K562 (cell line): ENCODE data around the gene LRP6. TPM values are rescaled to one million over a fixed set of nuclear protein-coding genes. Genes with fewer than 3 reads are reported as not detected.

Source experiments
- ATAC-seq: fragments of 200-7000 bp; cut with Tn5 transposase; 3 replicates; pipeline ENCODE4 v1.9.1; 2020; ENCODE audit warnings: moderate library complexity
- BruUV-seq: library from RNA; stranded (reverse); fragments of 400-500 nt; replicated peaks from 2 replicates; lab custom pipeline; 2021; lab: Mats Ljungman, UMichigan
- CTCF ChIA-PET: fragments of 300-600 bp; formaldehyde crosslinking; extraction: SDS; loops from one replicate; lab custom pipeline; 2021; ENCODE audit warnings: low intra/inter-chr PET ratio; lab: Yijun Ruan, JAX
- POLR2A ChIA-PET: fragments of 300-600, 350-650 bp; sonication (Branson Sonifier 250); formaldehyde crosslinking; extraction: SDS; loops from one replicate; lab custom pipeline; 2021; ENCODE audit warnings: antibody characterized with exemption, inconsistent platforms; lab: Yijun Ruan, JAX
- DNase-seq, 4 experiments: peaks; one replicate each; pipeline versions ENCODE4 v3.0.0 to v3.0.0-alpha.2; 2011 to 2018; ENCODE audit warnings: low spot score in 3 of 4, mixed read lengths in 3 of 4; ENCODE audit errors: extremely low read depth in 1 of 4
- FAIRE-seq: peaks from 2 replicates; lab custom pipeline; 2011; peaks lifted over from hg19 to GRCh38; lab: Jason Lieb, UNC
- H2AFZ ChIP-seq: 2 replicates; pipeline ENCODE4 v1.6.0; 2011; ENCODE audit warnings: low read depth, low read length, control low read depth, inconsistent platforms
- H3K27ac ChIP-seq: fragments of 200-600 bp; 3 replicates; pipeline ENCODE4 v1.8.0; 2011; ENCODE audit warnings: low read depth, mild to moderate bottlenecking, control low read depth, inconsistent platforms, low read length, moderate library complexity, mixed read lengths; ENCODE audit errors: extremely low read depth
- H3K27me3 ChIP-seq, 2 experiments: fragments of 300-600 bp in 1 of 2; 2 replicates in 1 of 2; 3 replicates in 1 of 2; pipeline versions ENCODE4 v1.6.0 to v1.8.0; 2011; ENCODE audit warnings: inconsistent platforms in 2 of 2, low read length in 2 of 2, mild to moderate bottlenecking in 1 of 2, mixed read lengths in 1 of 2, moderate library complexity in 1 of 2; ENCODE audit not compliant: control insufficient read depth in 2 of 2, insufficient read depth in 2 of 2
- H3K36me3 ChIP-seq: fragments of 300-600 bp; 3 replicates; pipeline ENCODE4 v1.8.0; 2011; ENCODE audit warnings: mild to moderate bottlenecking, low read length, inconsistent platforms; ENCODE audit not compliant: control insufficient read depth, insufficient read depth
- H3K4me1 ChIP-seq, 2 experiments: fragments of 200-600 bp in 1 of 2; replicated peaks in 1 of 2; 2 replicates in 1 of 2; 3 replicates in 1 of 2; pipeline versions ENCODE4 v1.5.1 to v1.8.0; 2011; ENCODE audit warnings: inconsistent platforms in 2 of 2, low read length in 2 of 2, mild to moderate bottlenecking in 1 of 2, mixed read lengths in 1 of 2, moderate library complexity in 1 of 2; ENCODE audit not compliant: control insufficient read depth in 2 of 2, insufficient read depth in 2 of 2
- H3K4me2 ChIP-seq: 2 replicates; pipeline ENCODE4 v1.6.1; 2011; ENCODE audit warnings: low read length, control low read depth, inconsistent platforms, mixed read lengths; ENCODE audit not compliant: insufficient read depth
- H3K4me3 ChIP-seq: fragments of 200-600 bp; sonication (generic), shearing (Covaris generic); 2 replicates; pipeline ENCODE4 v1.5.1; 2016; ENCODE audit warnings: control low read depth, inconsistent platforms
- H3K79me2 ChIP-seq: fragments of 200-600 bp; 3 replicates; pipeline ENCODE4 v1.8.0; 2011; ENCODE audit warnings: low read length, inconsistent platforms; ENCODE audit not compliant: control insufficient read depth, insufficient read depth
- H3K9ac ChIP-seq, 2 experiments: 2 replicates each; pipeline versions ENCODE4 v1.6.0 to v1.6.1; 2011; ENCODE audit warnings: low read depth in 2 of 2, low read length in 2 of 2, control low read depth in 1 of 2, inconsistent platforms in 1 of 2, mild to moderate bottlenecking in 1 of 2, mixed read lengths in 1 of 2; ENCODE audit not compliant: insufficient read depth in 1 of 2
- H3K9me1 ChIP-seq: one replicate; pipeline ENCODE4 v1.6.0; 2011; ENCODE audit warnings: inconsistent platforms, mild to moderate bottlenecking, low read length, moderate library complexity; ENCODE audit not compliant: control insufficient read depth, insufficient read depth
- H3K9me3 ChIP-seq: replicated peaks from 2 replicates; pipeline ENCODE4 v1.5.1; 2011; ENCODE audit warnings: low read depth, low read length, inconsistent platforms; ENCODE audit not compliant: control insufficient read depth, insufficient read depth
- H4K20me1 ChIP-seq: replicated peaks from 2 replicates; pipeline ENCODE4 v1.6.1; 2011; ENCODE audit warnings: low read length, inconsistent platforms, mixed read lengths; ENCODE audit not compliant: control insufficient read depth, insufficient read depth
- C11orf30 ChIP-seq: fragments of 450-650 bp; IDR thresholded peaks from 2 replicates; pipeline ENCODE4 v1.6.1; 2016; ENCODE audit warnings: low read depth, mild to moderate bottlenecking
- CSDE1 ChIP-seq, 2 experiments: fragments of 450-650 bp; IDR thresholded peaks; 2 replicates each; pipeline ENCODE4 v1.6.1; 2016; ENCODE audit warnings: mild to moderate bottlenecking in 1 of 2
- E2F3 ChIP-seq: fragments of 250-450 bp; sonication (Bioruptor Pico); IDR thresholded peaks from 2 replicates; pipeline ENCODE4 v1.4.0; 2020; ENCODE audit warnings: mild to moderate bottlenecking
- HINFP ChIP-seq: fragments of 450-650 bp; conservative IDR thresholded peaks from 2 replicates; pipeline ENCODE4 v1.6.1; 2016; ENCODE audit warnings: missing genetic modification characterization, low read depth, mild to moderate bottlenecking, control low read depth, missing compliant biosample characterization
- MLLT1 ChIP-seq, 2 experiments: fragments of 450-650 bp; IDR thresholded peaks; 2 replicates each; pipeline ENCODE4 v1.6.1; 2016
- MTA2 ChIP-seq: fragments of 450-650 bp; IDR thresholded peaks from 2 replicates; pipeline ENCODE4 v1.6.1; 2016; ENCODE audit warnings: low read depth
- PRMT5 ChIP-seq: sonication (generic); formaldehyde crosslinking; IDR thresholded peaks from 2 replicates; pipeline ENCODE4 v1.5.0; 2020; ENCODE audit warnings: missing genetic modification reagents
- SFPQ ChIP-seq: fragments of 200-400 bp; formaldehyde crosslinking; IDR thresholded peaks from 2 replicates; pipeline ENCODE4 v1.6.1; 2017; ENCODE audit warnings: mild to moderate bottlenecking, low read depth, low read length, moderate library complexity
- TCF7L2 ChIP-seq: fragments of 150-350 bp; IDR thresholded peaks from 2 replicates; pipeline ENCODE4 v1.6.1; 2016; ENCODE audit warnings: low read depth, mild to moderate bottlenecking, low read length, moderate library complexity
- U2AF1 ChIP-seq: fragments of 200-400 bp; formaldehyde crosslinking; optimal IDR thresholded peaks from 2 replicates; pipeline ENCODE3; 2017; ENCODE audit warnings: mild to moderate bottlenecking, low read depth, low read length, moderate library complexity
- ZC3H8 ChIP-seq: fragments of 450-650 bp; IDR thresholded peaks from 2 replicates; pipeline ENCODE4 v1.6.1; 2017
- ZNF3 ChIP-seq: fragments of 250-450 bp; sonication (Bioruptor Pico); IDR thresholded peaks from 2 replicates; pipeline ENCODE4 v1.5.0; 2021; ENCODE audit warnings: mild to moderate bottlenecking, moderate library complexity
- WGBS: fragments of 100-300 bp; shearing (Covaris generic); methylation state at CpG from one replicate; pipeline ENCODE4 v1.1.6; 2016; ENCODE audit warnings: low coverage, mixed read lengths; ENCODE audit not compliant: insufficient coverage; ENCODE audit errors: missing lambda C conversion rate; 5-methylcytosine and 5-hydroxymethylcytosine counted together
- in situ Hi-C: fragments of 300-500 bp; cut with MboI; formaldehyde crosslinking; loops from 4 replicates; pipeline ENCODE4 v1.15.0; 2018; ENCODE audit warnings: inconsistent platforms, mixed read lengths
- intact Hi-C: fragments of 100-400 bp; cut with micrococcal nuclease; formaldehyde crosslinking; loops from 2 replicates; pipeline ENCODE4 v1.14.2; 2022
- polyA plus RNA-seq, 8 experiments: library from polyadenylated mRNA; depleted of rRNA in 4 of 8; stranded (reverse) in 5 of 8; unstranded in 3 of 8; fragments of >200 nt; fragmentation: Nextera tagmentation in 2 of 8; fragmentation: Illumina TruSeq in 1 of 8; extraction: Ambion mirVana in 2 of 8; extraction: Trizol in 1 of 8; gene quantifications; 2 replicates each; pipeline versions ENCODE4 v1.2.1 to v1.2.3, GENCODE V29; 2011 to 2014; ENCODE audit warnings: inconsistent platforms in 1 of 8, missing spikeins in 1 of 8
- total RNA-seq, 7 experiments: library from RNA; depleted of rRNA in 6 of 7; stranded (reverse); fragments of >200 nt in 6 of 7; fragmentation: Illumina TruSeq in 2 of 7; extraction: Trizol in 2 of 7; gene quantifications; 2 replicates each; pipeline versions ENCODE4 v1.2.1 to v1.2.3, GENCODE V29; 2011 to 2021; ENCODE audit warnings: low replicate concordance in 1 of 7

LRP6 gene
- total and polyA plus RNA-seq, 9 of the 15 experiments (the other 6 are each of a cell fraction or from before 2014, with no cell fraction given) = 3.0 to 17.0 (median 10.8) TPM

GRCh38 chr12:12209675-12210074, 57.2 kb downstream of the LRP6 start:
- FAIRE-seq (no peak), DNase-seq (no peak), ATAC-seq (no peak)
- POLR2A ChIA-PET = no interaction called here
- Histone ChIP-seq H2AFZ (no peak overlapping the region), H3K4me2 (no peak overlapping the region), H3K79me2 (peaks cover 46% of the 10 kb centered on the region), H3K4me1 (peaks cover 0 to 2% of the 10 kb centered on the region in 2 experiments; a peak in 2 of 5 replicates), H4K20me1 (no peaks in the 10 kb centered on the region), H3K27me3 (no peaks in the 10 kb centered on the region), H3K4me3 (no peak overlapping the region), H3K9ac (no peak overlapping the region), H3K36me3 (no peaks in the 10 kb centered on the region), H3K27ac (no peak overlapping the region), H3K9me1 (no peaks in the 10 kb centered on the region), H3K9me3 (no peaks in the 10 kb centered on the region)
- intact Hi-C loops (no loop called here), in situ Hi-C loops (no loop called here)
- CTCF ChIA-PET = no interaction called here
- WGBS = 98% methylated on average over 3 of the region's 3 CpGs
- BruUV-seq = no TSS peak
- TF ChIP-seq ZC3H8 (no peak), U2AF1 (no peak), SFPQ (no peak), HINFP (tag) (no peak), PRMT5 (CRISPR knock-in tag) (no peak), MLLT1 (IDR thresholded peaks at IDR 0.05) (no peak), TCF7L2 (no peak), C11orf30 (no peak), E2F3 (CRISPR knock-in tag) (no peak), MTA2 (no peak), CSDE1 (IDR thresholded peaks at IDR 0.05) (no peak), ZNF3 (CRISPR knock-in tag) (no peak)
